ENCODE data around the gene CEP250. TPM values are rescaled to one million over a fixed set of nuclear protein-coding genes. Genes with fewer than 3 reads are reported as not detected.

Gene CEP250
- polyA plus RNA-seq, 4 donors = 43.0 to 50.7 (median 48.9) TPM

DNA sequence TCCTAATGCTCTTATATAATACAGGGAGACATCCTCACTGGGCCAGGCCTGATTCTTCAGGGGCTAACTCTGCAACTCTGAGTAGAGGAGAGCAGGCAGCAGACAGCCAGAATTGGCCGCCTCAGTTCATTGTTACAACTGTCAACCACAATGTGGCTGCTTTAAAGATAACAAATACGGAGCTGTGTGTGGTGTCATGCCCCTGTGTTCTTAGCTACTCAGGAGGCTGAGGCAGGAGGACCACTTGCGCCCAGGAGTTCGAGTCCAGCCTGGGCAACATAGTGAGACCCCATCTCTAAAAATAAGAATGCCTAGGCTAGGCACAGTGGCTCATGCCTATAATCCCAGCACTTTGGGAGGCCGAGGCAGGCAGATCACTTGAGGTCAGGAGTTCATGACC, 34.3 kb downstream of the CEP250 start:
- DNase-seq (ENCODE audit: low read depth in 4 of 4, low spot score in 3 of 4) = no peak

DNA sequence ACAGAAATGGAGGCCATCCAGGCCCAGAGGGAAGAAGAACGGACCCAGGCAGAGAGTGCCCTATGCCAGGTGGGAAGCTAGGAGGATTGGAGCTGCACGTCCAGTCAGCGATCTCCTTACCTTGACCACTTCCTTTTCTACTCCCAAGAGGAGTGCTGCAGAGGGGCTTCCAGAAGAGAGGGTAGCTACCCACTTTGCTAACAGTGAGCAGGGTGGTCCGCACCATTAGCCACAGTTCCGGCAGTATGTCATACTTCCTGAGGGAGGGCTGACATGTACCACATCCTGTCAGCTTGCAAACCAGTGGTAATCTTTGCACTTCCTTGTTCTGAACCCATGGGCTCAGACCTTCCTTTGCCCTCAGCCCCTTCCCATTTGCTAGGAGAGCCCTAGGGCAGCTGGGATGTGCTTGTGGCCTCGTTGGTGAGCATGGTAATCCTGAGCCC, 35.4 kb downstream of the CEP250 start:
- DNase-seq (ENCODE audit: low read depth in 4 of 4, low spot score in 3 of 4) = no peak

DNA sequence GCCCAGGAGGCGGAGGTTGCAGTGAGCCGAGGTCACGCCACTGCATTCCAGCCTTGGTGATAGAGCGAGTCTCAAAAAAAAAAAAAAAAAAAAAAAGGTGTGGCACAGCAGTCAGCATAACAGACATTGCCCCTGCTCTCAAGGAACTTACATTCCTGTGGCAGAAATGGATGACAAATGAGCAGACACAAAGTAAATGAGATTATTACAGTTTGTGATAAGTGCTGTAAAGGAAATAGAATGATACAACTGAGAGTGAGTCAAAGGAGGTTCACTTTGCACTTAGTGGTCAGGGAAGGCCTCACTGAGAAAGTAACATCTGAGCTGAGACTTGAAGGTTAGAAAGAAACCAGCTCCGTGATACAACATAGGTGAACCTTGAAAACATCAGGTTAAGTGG, 36.4 kb downstream of the CEP250 start:
- DNase-seq (ENCODE audit: low read depth in 4 of 4, low spot score in 3 of 4) = no peak

DNA sequence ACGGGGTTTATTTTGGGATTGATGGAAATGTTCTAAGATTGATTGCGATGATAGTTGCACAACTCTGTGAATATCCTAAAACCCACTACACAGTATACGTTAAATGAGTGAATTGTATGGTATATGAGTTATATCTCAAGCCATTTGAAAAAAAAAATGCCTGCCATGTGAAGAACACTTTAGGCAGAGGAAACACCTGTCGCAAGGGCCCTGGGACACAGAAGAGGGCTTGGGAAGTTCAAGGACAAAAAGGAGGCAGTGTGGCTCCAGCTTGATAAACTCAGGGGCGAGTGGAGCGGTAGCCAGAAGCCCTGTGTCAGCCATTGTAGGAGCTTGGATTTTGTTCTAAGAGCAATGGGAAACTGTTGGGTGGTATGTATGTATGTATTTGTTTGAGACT, 37.0 kb downstream of the CEP250 start:
- DNase-seq (ENCODE audit: low read depth in 4 of 4, low spot score in 3 of 4) = no peak

DNA sequence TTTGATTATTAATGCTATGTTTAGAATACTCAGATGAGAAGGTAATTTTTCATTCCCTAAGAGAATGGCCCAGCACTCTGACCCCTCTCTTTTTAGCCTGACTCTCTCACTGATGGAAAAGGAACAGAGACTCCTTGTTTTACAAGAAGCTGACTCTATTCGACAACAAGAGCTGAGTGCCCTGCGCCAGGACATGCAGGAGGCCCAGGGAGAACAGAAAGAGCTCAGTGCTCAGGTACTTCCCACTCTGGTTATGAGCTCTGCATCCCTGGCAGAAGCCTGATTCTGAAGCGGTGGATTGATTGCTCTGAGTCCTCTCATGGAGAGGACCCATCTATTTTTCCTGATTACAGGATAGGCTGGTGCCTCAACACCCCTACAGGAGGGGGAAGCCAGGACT, 41.1 kb downstream of the CEP250 start:
- no peak for DNase-seq (ENCODE audit: low read depth in 4 of 4, low spot score in 3 of 4)

DNA sequence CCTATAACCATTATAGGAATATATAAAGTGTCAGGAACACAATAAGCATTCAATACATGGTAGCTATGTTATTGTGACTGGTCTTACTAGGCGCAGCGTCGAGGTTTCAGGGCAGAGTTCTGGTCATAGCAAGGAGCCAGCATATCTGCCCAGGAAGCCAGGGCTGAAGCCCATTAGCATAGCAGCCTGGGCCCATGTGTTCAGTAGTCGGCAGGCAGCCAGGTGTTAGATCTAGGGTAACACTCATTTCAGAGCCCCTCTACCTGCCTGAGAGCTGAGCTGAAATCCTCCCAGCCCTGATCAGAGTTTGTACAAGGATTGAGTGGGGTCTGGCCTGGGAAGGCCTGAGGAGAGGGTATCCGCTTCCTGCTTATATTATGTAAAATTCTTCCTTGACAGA, 41.9 kb downstream of the CEP250 start:
- no peak for DNase-seq (ENCODE audit: low read depth in 4 of 4, low spot score in 3 of 4)

DNA sequence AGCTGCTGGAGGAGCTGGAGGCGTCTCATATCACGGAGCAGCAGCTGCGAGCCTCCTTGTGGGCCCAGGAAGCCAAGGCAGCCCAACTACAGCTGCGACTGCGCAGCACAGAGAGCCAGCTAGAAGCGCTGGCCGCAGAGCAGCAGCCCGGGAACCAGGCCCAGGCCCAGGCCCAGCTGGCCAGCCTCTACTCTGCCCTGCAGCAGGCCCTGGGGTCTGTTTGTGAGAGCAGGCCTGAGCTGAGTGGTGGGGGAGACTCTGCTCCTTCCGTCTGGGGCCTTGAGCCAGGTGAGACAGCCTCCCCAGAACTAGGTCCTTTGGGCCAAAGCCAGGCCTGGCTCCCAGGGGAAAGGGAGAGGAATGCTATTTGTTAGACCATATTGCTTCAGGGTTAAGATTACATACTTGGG, 42.4 kb downstream of the CEP250 start:
- DNase-seq (ENCODE audit: low read depth in 4 of 4, low spot score in 3 of 4) = no peak

DNA sequence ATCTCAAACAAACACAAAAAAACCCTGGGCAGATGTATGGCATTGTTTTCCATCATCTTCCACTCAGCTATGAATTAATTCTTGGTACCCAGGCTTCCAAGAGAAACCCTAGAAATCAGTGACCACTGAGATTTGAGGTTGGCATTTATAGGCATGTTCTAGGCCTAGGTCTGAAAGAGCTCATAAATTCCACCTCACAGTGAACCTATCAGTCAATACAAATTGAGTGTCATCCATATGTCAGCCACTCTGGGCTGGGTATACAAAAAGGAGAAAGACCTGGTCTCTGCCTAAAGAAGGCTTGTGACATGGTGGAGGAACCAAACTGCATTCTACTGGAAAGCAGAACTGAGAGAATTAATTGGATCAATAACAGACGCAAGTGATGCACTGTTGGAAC, 43.9 kb downstream of the CEP250 start:
- no peak for DNase-seq (ENCODE audit: low read depth in 4 of 4, low spot score in 3 of 4)

DNA sequence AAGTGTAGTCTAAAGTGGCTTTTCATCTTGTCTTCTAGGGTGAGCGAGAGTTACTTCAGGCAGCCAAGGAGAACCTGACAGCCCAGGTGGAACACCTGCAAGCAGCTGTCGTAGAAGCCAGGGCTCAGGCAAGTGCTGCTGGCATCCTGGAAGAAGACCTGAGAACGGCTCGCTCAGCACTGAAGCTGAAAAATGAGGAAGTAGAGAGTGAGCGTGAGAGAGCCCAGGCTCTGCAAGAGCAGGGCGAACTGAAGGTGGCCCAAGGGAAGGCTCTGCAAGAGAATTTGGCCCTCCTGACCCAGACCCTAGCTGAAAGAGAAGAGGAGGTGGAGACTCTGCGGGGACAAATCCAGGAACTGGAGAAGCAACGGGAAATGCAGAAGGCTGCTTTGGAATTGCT, 47.0 kb downstream of the CEP250 start:
- DNase-seq (ENCODE audit: low read depth in 4 of 4, low spot score in 3 of 4) = no peak

DNA sequence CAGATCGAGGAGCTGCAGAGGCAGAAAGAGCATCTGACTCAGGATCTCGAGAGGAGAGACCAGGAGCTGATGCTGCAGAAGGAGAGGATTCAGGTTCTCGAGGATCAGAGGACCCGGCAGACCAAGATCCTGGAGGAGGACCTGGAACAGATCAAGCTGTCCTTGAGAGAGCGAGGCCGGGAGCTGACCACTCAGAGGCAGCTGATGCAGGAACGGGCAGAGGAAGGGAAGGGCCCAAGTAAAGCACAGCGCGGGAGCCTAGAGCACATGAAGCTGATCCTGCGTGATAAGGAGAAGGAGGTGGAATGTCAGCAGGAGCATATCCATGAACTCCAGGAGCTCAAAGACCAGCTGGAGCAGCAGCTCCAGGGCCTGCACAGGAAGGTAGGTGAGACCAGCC, 47.9 kb downstream of the CEP250 start:
- DNase-seq (ENCODE audit: low read depth in 4 of 4, low spot score in 3 of 4) = no peak

DNA sequence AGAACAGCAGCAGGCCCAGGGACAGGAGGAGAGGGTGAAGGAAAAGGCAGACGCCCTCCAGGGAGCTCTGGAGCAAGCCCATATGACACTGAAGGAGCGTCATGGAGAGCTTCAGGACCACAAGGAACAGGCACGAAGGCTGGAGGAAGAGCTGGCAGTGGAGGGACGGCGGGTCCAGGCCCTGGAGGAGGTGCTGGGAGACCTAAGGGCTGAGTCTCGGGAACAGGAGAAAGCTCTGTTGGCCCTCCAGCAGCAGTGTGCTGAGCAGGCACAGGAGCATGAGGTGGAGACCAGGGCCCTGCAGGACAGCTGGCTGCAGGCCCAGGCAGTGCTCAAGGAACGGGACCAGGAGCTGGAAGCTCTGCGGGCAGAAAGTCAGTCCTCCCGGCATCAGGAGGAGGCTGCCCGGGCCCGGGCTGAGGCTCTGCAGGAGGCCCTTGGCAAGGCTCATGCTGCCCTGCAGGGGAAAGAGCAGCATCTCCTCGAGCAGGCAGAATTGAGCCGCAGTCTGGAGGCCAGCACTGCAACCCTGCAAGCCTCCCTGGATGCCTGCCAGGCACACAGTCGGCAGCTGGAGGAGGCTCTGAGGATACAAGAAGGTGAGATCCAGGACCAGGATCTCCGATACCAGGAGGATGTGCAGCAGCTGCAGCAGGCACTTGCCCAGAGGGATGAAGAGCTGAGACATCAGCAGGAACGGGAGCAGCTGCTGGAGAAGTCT, 48.6 kb downstream of the CEP250 start:
- DNase-seq (ENCODE audit: low read depth in 4 of 4, low spot score in 3 of 4) = no peak

DNA sequence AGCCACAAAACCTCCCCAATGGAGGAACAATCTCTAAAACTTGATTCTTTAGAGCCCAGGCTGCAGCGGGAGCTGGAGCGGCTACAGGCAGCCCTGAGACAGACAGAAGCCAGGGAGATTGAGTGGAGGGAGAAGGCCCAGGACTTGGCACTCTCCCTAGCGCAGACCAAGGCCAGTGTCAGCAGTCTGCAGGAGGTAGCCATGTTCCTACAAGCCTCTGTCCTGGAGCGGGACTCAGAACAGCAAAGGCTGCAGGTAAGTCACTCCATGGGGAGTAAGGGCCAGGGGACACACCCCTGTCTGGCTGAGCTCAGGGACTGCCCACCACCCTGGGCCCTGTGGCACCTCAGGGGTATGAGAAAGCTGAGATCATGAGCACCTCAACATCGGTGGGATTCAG, 49.4 kb downstream of the CEP250 start:
- DNase-seq (ENCODE audit: low read depth in 4 of 4, low spot score in 3 of 4) = no peak

DNA sequence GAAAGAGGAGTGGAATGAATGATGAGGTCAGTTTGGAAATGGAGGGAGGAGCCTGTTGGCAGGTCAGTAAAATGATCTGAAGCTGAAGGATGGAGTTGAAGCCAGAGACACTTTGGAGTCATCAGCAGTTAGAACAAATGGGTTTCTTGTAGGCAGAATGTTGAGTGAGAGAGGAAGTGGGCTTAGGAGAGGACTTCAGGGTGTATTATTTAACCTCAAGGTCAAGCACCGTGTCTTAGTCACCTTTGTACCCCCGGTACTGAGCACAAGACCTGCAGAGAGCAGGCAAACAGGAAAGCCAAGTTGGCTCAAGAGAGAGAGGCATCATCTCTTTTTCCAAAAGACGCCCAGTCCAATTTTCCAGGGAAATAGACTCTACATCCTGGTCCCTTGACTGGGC, 50.8 kb downstream of the CEP250 start:
- no peak for DNase-seq (ENCODE audit: low read depth in 4 of 4, low spot score in 3 of 4)

DNA sequence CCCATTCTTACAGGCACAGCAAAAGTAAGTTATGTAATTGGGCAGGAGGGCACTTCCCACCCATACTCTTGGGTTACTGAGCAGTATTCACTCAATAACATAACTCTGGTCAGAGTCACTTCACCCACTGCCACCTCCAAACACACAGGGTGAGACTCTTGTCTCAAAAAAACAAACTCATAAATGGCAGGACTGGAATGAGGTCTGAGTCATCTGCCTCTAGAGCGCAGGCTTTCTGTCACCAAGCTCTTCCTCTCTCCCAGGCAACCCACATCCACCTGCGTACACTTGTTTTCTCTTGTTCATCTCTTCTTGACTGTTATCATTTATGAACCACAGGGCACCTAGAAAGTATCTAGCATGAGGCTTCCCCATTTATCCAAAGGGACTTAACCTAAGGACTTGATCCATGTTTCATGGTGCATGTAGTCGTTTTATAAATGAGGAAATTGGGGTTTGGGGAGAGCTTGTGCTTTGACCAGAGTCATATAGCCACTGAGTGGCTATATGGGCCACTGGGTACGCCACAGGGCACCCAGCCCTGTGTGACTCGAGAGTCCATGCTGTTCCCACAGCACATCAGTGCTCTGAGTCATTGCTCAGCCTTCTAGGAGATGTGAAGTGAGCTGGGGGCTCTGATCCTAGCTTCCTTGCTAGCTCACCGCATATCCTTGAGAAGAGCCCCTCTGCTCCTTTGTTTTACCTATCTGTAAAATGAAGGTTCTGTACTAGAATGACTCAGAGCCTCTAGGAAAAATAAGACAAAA, 51.7 kb downstream of the CEP250 start:
- DNase-seq (ENCODE audit: low read depth in 4 of 4, low spot score in 3 of 4) = no peak

DNA sequence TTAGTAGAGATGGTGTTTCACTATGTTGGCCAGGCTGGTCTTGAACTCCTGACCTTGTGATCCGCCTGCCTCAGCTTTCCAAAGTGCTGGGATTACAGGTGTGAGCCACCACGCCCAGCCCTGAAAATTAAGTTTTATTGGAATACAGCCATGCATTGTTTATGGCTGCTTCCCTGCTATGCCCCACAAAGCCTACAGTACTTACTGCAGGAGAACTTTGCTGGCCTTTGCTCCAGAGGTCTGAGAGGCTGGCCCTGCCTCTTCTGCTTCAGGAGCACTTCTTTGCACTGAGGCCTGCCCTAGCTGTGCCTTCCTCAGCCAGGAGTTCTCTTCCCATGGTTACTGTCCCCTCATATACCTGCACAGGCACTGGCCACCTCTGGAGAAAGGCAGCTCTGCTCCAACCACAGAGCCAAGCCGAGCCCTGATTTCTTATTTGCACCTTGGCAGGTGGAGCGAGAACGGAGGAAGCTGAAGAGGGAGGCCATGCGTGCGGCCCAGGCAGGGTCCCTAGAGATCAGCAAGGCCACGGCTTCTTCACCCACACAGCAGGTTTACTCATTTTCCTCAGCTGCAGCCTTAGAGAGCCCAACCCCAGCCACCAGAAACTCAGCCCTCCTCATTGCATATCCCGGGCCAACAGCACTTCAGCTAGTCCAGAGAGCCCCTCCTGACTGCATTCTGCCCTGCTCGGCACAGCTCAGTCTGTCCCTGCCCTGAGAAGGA, 53.3 kb downstream of the CEP250 start:
- DNase-seq (ENCODE audit: low read depth in 4 of 4, low spot score in 3 of 4) = no peak

DNA sequence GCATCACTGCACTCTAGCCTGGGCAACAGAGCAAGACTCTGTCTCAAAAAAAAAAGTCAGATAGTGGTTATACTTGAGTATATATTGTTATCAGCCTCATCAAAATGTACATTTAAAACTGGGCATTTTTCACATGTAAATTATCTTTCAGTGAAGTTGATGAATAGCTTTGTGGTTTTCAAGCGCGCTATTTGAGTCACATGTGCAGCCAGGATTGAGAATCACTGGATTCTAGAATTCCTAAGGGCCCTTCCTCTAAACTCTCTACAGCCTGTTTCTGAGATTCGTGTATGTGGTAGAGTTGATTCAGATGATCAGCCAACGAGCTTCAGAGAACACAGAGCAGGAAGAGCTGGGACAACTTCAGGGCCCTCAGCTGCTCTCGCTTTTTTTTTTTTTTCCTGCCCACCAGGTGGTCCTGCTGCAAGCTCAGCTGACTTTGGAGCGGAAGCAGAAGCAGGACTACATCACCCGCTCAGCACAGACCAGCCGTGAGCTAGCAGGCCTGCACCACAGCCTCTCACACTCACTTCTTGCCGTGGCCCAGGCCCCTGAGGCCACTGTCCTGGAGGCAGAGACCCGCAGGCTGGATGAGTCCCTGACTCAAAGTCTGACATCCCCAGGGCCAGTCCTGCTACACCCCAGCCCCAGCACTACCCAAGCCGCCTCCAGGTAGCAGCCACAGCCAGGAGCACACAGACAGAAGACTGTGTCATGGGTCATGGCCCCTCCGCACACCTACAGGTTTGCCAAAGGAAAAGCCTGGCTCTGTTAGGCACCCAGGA, 55.7 kb downstream of the CEP250 start:
- no peak for DNase-seq (ENCODE audit: low read depth in 4 of 4, low spot score in 3 of 4)

DNA sequence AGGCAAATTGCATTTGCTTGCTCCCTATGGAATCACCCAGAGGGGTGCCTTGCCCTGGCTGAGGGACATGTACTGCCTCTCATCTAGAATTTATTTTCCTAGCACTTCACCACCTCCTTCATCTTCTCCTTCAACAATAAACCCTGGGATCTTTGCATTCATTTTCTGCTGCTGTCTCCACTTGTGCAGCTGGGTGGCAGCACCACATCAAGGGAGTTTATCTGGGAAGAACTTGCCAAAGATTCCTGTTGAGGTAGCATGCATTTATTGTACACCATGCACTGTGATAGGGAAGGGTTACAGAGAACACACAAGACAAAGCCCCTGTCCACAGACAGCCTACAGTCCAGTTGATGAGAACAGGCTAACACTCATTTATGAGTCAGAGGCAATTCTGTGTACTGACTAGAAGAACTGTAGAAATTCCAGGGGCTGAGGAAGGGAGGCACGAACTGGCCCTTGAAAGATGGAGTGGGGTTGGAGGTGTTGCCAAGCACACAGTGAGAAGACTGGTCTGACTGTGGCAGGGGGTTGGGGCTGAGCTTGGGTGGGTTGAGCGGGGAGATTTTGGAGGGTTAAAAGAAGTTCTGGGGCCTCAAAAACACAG, 56.5 kb downstream of the CEP250 start:
- DNase-seq (ENCODE audit: low read depth in 4 of 4, low spot score in 3 of 4) = peak in 2 of 4 donors; percentile 1 to 11

DNA sequence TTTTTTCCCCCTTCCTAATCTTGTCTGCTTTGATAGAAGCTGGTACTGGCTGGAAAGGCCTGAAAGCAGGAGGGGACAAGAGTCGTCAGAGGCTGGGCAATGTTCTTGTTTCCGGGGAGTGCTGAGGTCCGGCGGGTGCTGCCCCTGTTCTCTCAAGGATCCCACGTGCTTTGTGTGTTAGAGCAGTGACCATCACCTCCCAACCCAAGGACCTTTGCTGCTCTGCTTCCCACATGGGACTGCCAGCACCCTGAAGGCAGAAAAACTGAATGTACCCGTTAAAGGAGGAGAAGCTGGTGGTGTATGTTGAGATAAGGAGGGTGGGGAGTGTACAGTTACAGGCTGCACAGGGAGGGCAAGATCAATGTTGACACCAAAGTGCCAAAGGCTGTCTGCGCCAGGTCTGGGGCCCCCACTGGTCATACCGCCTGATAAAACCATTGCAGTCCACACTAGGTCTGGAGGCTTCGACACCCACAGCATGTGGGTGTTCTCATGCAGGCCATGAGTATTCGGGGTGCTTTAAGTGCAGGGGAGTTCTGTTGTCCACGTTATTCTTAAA, 59.1 kb downstream of the CEP250 start:
- no peak for DNase-seq (ENCODE audit: low read depth in 4 of 4, low spot score in 3 of 4)

DNA sequence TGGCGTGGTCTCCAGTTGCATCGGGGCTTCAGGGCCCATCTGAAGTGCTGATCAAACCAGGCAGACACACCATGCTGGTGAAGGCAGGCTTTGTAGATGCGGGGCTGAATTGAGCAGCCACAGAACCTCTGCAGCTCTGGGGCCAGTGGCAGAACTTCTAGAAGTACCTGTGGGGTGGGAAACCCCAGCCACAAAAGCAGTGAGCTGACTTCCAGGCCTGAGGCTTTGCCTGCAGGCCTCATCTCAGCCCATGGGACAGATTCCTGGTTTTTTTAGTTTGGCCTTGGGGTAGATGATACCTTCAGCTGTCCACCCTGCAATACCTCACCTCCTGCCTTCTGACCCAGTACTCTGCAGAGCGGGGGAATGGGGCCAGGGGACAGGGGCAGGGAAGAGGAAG, 59.9 kb downstream of the CEP250 start:
- DNase-seq (ENCODE audit: low read depth in 4 of 4, low spot score in 3 of 4) = no peak

Data from right renal pelvis (tissue), 4 donors.